Upper lobe of right lung (tissue), 1 donor: ENCODE data around the gene BCAS3. TPM values are rescaled to one million over a fixed set of nuclear protein-coding genes. Genes with fewer than 3 reads are reported as not detected.

ENCODE experiments used
- ATAC-seq: fragments of 200-7000 bp; cut with Tn5 transposase; one replicate; pipeline ENCODE4 v1.9.1; 2020; ENCODE audit warnings: mild to moderate bottlenecking, moderate library complexity
- DNase-seq: peaks from one replicate; pipeline ENCODE4 v3.0.0-alpha.2; 2020
- H3K27ac ChIP-seq: fragments of 200-600 bp; one replicate; pipeline ENCODE4 v1.8.0; 2022
- H3K27me3 ChIP-seq: fragments of 200-600 bp; one replicate; pipeline ENCODE4 v1.8.0; 2022; ENCODE audit warnings: mild to moderate bottlenecking
- H3K36me3 ChIP-seq: fragments of 200-600 bp; one replicate; pipeline ENCODE4 v1.8.0; 2022
- H3K4me1 ChIP-seq: fragments of 200-600 bp; one replicate; pipeline ENCODE4 v1.8.0; 2022
- H3K4me3 ChIP-seq: fragments of 200-600 bp; one replicate; pipeline ENCODE4 v1.8.0; 2022; ENCODE audit warnings: mild to moderate bottlenecking
- H3K9me3 ChIP-seq: fragments of 200-600 bp; one replicate; pipeline ENCODE4 v1.8.0; 2022
- CTCF ChIP-seq: fragments of 200-600 bp; IDR thresholded peaks from one replicate; pipeline ENCODE4 v1.8.0; 2022; ENCODE audit warnings: antibody characterized with exemption
- intact Hi-C: fragments of 100-400 bp; cut with DNase I; formaldehyde crosslinking; loops from one replicate; pipeline ENCODE4 v1.11.0; 2022
- total RNA-seq: library from RNA; stranded (reverse); fragmentation: NEBNext Ultra II Directional; extraction: Animal tissue kit (Norgen Biotek cat#: 25700); gene quantifications from one replicate; pipeline ENCODE4 v1.2.1, GENCODE V29; 2021
- donor health status: DM: no; HTN: yes; CAD: no; lungs with severe emphysema.

BCAS3 gene
- total RNA-seq, 1 donor from 2014 or later: 23.5 TPM

GRCh38 chr17:61325382-61326073 lies 647.9 kb downstream of the BCAS3 start:
- H3K4me3 ChIP-seq: no peak overlapping the region
- ATAC-seq (peak; percentile 46), DNase-seq (no peak)
- peak overlapping the region; percentile 14 for H3K27ac ChIP-seq
- intact Hi-C loops: no loop called here
- TF ChIP-seq CTCF: no peak
- no peaks in the 10 kb centered on the region for H3K27me3 ChIP-seq
- no peaks in the 10 kb centered on the region for H3K36me3 ChIP-seq
- H3K4me1 ChIP-seq: peaks cover 20% of the 10 kb centered on the region
- H3K9me3 ChIP-seq: no peaks in the 10 kb centered on the region

- TF ChIP-seq CTCF: no peak
- intact Hi-C loops: no loop called here
- Histone ChIP-seq H3K27me3 (no peaks in the 10 kb centered on the region), H3K9me3 (no peaks in the 10 kb centered on the region), H3K27ac (peak overlapping the region; percentile 14), H3K36me3 (no peaks in the 10 kb centered on the region), H3K4me1 (peaks cover 28% of the 10 kb centered on the region), H3K4me3 (no peak overlapping the region)
- no peak for DNase-seq
- no peak for ATAC-seq
Measured at GRCh38 chr17:61326330-61326729, 648.7 kb downstream of the BCAS3 start.

GRCh38 chr17:61328351-61328750 lies 650.7 kb downstream of the BCAS3 start:
- no peaks in the 10 kb centered on the region for H3K36me3 ChIP-seq
- no peaks in the 10 kb centered on the region for H3K9me3 ChIP-seq
- H3K4me1 ChIP-seq: peaks cover 34% of the 10 kb centered on the region
- no peak for TF ChIP-seq CTCF
- DNase-seq (no peak), ATAC-seq (no peak)
- H3K27me3 ChIP-seq: no peaks in the 10 kb centered on the region
- no peak overlapping the region for H3K4me3 ChIP-seq
- H3K27ac ChIP-seq: no peak overlapping the region
- intact Hi-C loops: no loop called here

- H3K4me1 ChIP-seq: peaks cover 28% of the 10 kb centered on the region
- H3K9me3 ChIP-seq: no peaks in the 10 kb centered on the region
- no peaks in the 10 kb centered on the region for H3K36me3 ChIP-seq
- no peak overlapping the region for H3K4me3 ChIP-seq
- no peaks in the 10 kb centered on the region for H3K27me3 ChIP-seq
- peak overlapping the region; percentile 72 for H3K27ac ChIP-seq
- TF ChIP-seq CTCF: no peak
- DNase-seq (no peak), ATAC-seq (no peak)
- intact Hi-C loops: no loop called here
Measured at GRCh38 chr17:61330174-61331150, 652.8 kb downstream of the BCAS3 start.

- intact Hi-C loops: no loop called here
- no peak for DNase-seq
Measured at GRCh38 chr17:61331178-61331577, 653.5 kb downstream of the BCAS3 start.

More at GRCh38 chr17:61331178-61331577, 653.5 kb downstream of the BCAS3 start:
- H3K4me3 ChIP-seq: no peak overlapping the region
- TF ChIP-seq CTCF: no peak
- no peaks in the 10 kb centered on the region for H3K36me3 ChIP-seq
- no peak for ATAC-seq
- H3K9me3 ChIP-seq: no peaks in the 10 kb centered on the region
- H3K27ac ChIP-seq: peak overlapping the region; percentile 72
- H3K27me3 ChIP-seq: no peaks in the 10 kb centered on the region
- H3K4me1 ChIP-seq: peaks cover 33% of the 10 kb centered on the region
